ENCODE measurements around the gene EYS. TPM values are rescaled to one million over a fixed set of nuclear protein-coding genes. Genes with fewer than 3 reads are reported as not detected.

Gene EYS
- total RNA-seq, 1 experiment from 2014 or later = not detected

- no peak overlapping the region for H3K4me3 Mint-ChIP-seq
- H3K79me2 ChIP-seq (ENCODE audit: insufficient read depth, low read length) = no peaks in the 10 kb centered on the region
- H2BK12ac ChIP-seq (ENCODE audit: insufficient read length, low read depth, low read length) = no peak overlapping the region
- no peak overlapping the region for H3K9ac ChIP-seq (ENCODE audit: extremely low read depth, insufficient read length, low read length)
- no peak overlapping the region for H4K5ac ChIP-seq (ENCODE audit: insufficient read length, low read depth, low read length)
- H2BK5ac ChIP-seq (ENCODE audit: insufficient read length, low read length) = no peak overlapping the region
- whole genome bisulfite sequencing (ENCODE audit: extremely low coverage, insufficient read length, low lambda C conversion rate) = no CpG with 5 or more reads among the region's 4 CpGs
- H2BK20ac ChIP-seq (ENCODE audit: low read depth, low read length, poor library complexity, severe bottlenecking) = no peak overlapping the region
- no peak overlapping the region for H2BK15ac ChIP-seq (ENCODE audit: low read depth, low read length)
- no peak overlapping the region for H3K14ac ChIP-seq (ENCODE audit: insufficient read depth, low read length)
- peaks cover 0 to 8% (median 0%) of the 10 kb centered on the region in 3 experiments; a peak in 1 of 7 replicates for H3K36me3 Mint-ChIP-seq (ENCODE audit: insufficient read depth in 1 of 3, low read depth in 3 of 3)
- no peaks in the 10 kb centered on the region for H3K4me1 ChIP-seq (ENCODE audit: insufficient read depth, low read length)
- H3K56ac ChIP-seq (ENCODE audit: insufficient read length, low read depth, low read length) = no peak overlapping the region
- H3K27ac Mint-ChIP-seq = no peak overlapping the region
- no peak overlapping the region for H2BK120ac ChIP-seq (ENCODE audit: low read depth, low read length, poor library complexity, severe bottlenecking)
- no peak overlapping the region for H2AK5ac ChIP-seq (ENCODE audit: insufficient read length, low read length)
- DNase-seq = no peak
- H4K8ac ChIP-seq (replicated peaks; ENCODE audit: insufficient read length, low read depth, low read length) = no peak overlapping the region
- H3K9me3 Mint-ChIP-seq = peaks cover 5 to 7% of the 10 kb centered on the region in 2 experiments; a peak in 3 of 5 replicates
- H3K9me3 ChIP-seq (ENCODE audit: control insufficient read depth, low read depth, low read length) = no peaks in the 10 kb centered on the region
- no peak overlapping the region for H3K4me2 ChIP-seq (ENCODE audit: insufficient read depth, insufficient read length, low read length)
- H3K27me3 ChIP-seq (ENCODE audit: insufficient read depth, low read length) = no peaks in the 10 kb centered on the region
- no peak overlapping the region for H3K23ac ChIP-seq (ENCODE audit: insufficient read length, low read depth, low read length)
- H3K18ac ChIP-seq (ENCODE audit: insufficient read length, low read depth, low read length) = no peak overlapping the region
- no peaks in the 10 kb centered on the region; the same call in 1 of the 2 replicates for H3K27me3 Mint-ChIP-seq (ENCODE audit: low read depth)
- H4K20me1 ChIP-seq (ENCODE audit: control insufficient read depth, insufficient read depth, insufficient read length) = no peaks in the 10 kb centered on the region
- no peak overlapping the region for H3K4ac ChIP-seq (ENCODE audit: low read depth, low read length)
- no peaks in the 10 kb centered on the region for H3K79me1 ChIP-seq (ENCODE audit: insufficient read depth, low read depth, low read length, poor library complexity, severe bottlenecking)
- peak; percentile 84 for TF ChIP-seq CTCF (conservative IDR thresholded peaks at IDR 0.05)
- no peak overlapping the region for H3T11ph ChIP-seq (ENCODE audit: low read length)
- no peak overlapping the region for H4K91ac ChIP-seq (ENCODE audit: insufficient read length, low read depth, low read length)
- peaks cover 4% of the 10 kb centered on the region in 2 experiments for H3K4me1 Mint-ChIP-seq
- no peak overlapping the region for H2AFZ ChIP-seq (ENCODE audit: low read length)
- no peak overlapping the region for H3K27ac ChIP-seq (ENCODE audit: insufficient read length, low read depth, low read length)
- H3K23me2 ChIP-seq (ENCODE audit: insufficient read length, low read depth, low read length, poor library complexity, severe bottlenecking) = no peaks in the 10 kb centered on the region
These were observed 1942.6 kb downstream of the EYS start for GRCh38 chr6:63764318-63764916.
